ENCODE results near the gene GJC3.
A peak's percentile ranks its signal among the peaks of the same experiment; 100 is the strongest.

GRCh38 chr7:99975782-99976521 lies 46.5 kb upstream of the GJC3 start, which contains the start of gene AZGP1:
- peak in 1 of 2 donors; percentile 61 for TF ChIP-seq POLR2A (IDR thresholded peaks at IDR 0.05)
- TF ChIP-seq CTCF (IDR thresholded peaks at IDR 0.05), result no peak
